HG03066 (cell line): ENCODE results near the gene ALK.

Experiments
- ATAC-seq: cut with Tn5 transposase; IDR thresholded peaks from one replicate; pipeline ENCODE4 v1.9.1; 2021; ENCODE audit warnings: low read depth; ENCODE audit not compliant: unreplicated experiment

Gene ALK

GRCh38 chr2:29589440-29590103 is 331.8 kb downstream of the ALK start:
- ATAC-seq = no peak

GRCh38 chr2:29587402-29588190 is 333.8 kb downstream of the ALK start:
- no peak for ATAC-seq

GRCh38 chr2:29586919-29587318 is 334.5 kb downstream of the ALK start:
- no peak for ATAC-seq

GRCh38 chr2:29583548-29584156 is 337.7 kb downstream of the ALK start:
- ATAC-seq = no peak

GRCh38 chr2:29583104-29583503 is 338.3 kb downstream of the ALK start:
- peak; percentile 60 for ATAC-seq

GRCh38 chr2:29582062-29582461 is 339.3 kb downstream of the ALK start:
- ATAC-seq = no peak

- no peak for ATAC-seq
Observed at GRCh38 chr2:29580223-29580622, 341.2 kb downstream of the ALK start.

GRCh38 chr2:29579495-29580169 is 341.8 kb downstream of the ALK start:
- ATAC-seq = no peak

GRCh38 chr2:29578084-29578598 is 343.2 kb downstream of the ALK start:
- no peak for ATAC-seq

GRCh38 chr2:29576231-29576630 is 345.2 kb downstream of the ALK start:
- no peak for ATAC-seq

- ATAC-seq = no peak
Observed at GRCh38 chr2:29575370-29575890, 346.0 kb downstream of the ALK start.

- no peak for ATAC-seq
Observed at GRCh38 chr2:29573612-29574011, 347.8 kb downstream of the ALK start.

GRCh38 chr2:29573147-29573546 is 348.2 kb downstream of the ALK start:
- no peak for ATAC-seq

- no peak for ATAC-seq
Observed at GRCh38 chr2:29570539-29570938, 350.8 kb downstream of the ALK start.

GRCh38 chr2:29567906-29568520 is 353.4 kb downstream of the ALK start:
- ATAC-seq = no peak

GRCh38 chr2:29563697-29564096 is 357.7 kb downstream of the ALK start:
- no peak for ATAC-seq

GRCh38 chr2:29562896-29563295 is 358.5 kb downstream of the ALK start:
- ATAC-seq = no peak

- no peak for ATAC-seq
Observed at GRCh38 chr2:29562319-29562718, 359.1 kb downstream of the ALK start.

GRCh38 chr2:29561628-29562027 is 359.8 kb downstream of the ALK start:
- ATAC-seq = no peak

GRCh38 chr2:29561181-29561580 is 360.2 kb downstream of the ALK start:
- no peak for ATAC-seq
